Epithelial cell of esophagus (primary cell): ENCODE data around the gene DDX5.

Source experiments
- DNase-seq: peaks from one replicate; pipeline ENCODE4 v3.0.0; 2010; ENCODE audit warnings: low read depth
- H3K4me3 ChIP-seq: 2 replicates; pipeline ENCODE4 v1.5.1; 2011; ENCODE audit warnings: mild to moderate bottlenecking, low read length, control low read depth
- TF ChIP-seq, protein P1 (sequence below): IDR thresholded peaks from 2 replicates; pipeline ENCODE4 v1.5.1; 2011; ENCODE audit warnings: low read depth, mild to moderate bottlenecking, low read length, control low read depth, inconsistent platforms; ENCODE audit not compliant: insufficient read depth; ENCODE audit errors: missing control alignments

The DDX5 gene

DNA sequence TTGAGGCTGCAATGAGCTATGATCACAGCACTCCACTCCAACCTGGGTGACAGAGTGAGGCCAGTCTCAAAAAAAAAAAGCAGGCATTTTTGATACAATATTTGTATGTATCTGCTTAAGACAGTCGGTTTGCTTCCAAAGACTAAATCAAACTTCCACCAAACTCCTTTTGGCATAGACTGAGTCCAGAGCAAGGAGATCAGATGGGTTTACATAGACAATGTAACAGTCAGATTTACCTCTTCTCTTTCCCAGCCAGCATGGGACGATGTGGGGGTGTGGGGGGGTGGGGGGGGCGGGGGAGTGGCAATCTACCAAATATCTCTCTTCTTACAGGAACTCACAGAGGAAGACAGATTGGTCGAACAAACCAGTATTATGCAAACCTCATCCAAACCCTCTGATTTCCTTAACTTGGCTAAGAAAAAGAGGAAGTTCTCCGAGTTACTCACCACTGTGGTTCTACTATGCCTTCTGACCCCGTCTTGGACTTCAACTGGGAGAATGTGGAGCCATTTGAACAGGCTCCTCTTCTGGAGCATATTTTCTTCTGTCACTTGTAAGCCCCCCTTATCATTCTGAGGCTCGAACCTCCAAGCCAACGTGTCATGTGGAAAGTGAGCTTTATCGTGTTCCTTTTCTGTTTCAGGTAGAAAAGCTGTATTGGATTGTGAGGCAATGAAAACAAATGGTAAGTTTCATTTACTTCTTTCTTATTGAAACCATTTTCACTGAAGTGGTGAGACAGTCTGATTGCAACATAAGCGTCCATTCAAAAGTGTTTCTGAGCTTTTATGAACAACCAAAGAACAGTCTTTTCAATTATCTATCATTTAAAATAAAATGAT lies 57.2 kb downstream of the DDX5 start, which contains the start of gene MILR1:
Gene MILR1 (plus strand): TSS at position 451 of the 848 bp plus-strand sequence. CDS start 54 bp downstream, at position 505.
- peak; percentile 38 for DNase-seq
- TF ChIP-seq, protein P1, sequence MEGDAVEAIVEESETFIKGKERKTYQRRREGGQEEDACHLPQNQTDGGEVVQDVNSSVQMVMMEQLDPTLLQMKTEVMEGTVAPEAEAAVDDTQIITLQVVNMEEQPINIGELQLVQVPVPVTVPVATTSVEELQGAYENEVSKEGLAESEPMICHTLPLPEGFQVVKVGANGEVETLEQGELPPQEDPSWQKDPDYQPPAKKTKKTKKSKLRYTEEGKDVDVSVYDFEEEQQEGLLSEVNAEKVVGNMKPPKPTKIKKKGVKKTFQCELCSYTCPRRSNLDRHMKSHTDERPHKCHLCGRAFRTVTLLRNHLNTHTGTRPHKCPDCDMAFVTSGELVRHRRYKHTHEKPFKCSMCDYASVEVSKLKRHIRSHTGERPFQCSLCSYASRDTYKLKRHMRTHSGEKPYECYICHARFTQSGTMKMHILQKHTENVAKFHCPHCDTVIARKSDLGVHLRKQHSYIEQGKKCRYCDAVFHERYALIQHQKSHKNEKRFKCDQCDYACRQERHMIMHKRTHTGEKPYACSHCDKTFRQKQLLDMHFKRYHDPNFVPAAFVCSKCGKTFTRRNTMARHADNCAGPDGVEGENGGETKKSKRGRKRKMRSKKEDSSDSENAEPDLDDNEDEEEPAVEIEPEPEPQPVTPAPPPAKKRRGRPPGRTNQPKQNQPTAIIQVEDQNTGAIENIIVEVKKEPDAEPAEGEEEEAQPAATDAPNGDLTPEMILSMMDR, result no peak
- no peak within 1 kb of the TSS for H3K4me3 ChIP-seq
